Neuronal stem cell (in vitro differentiated cells): ENCODE data around the gene COL6A3.

ENCODE experiments used
- DNase-seq: peaks from one replicate; pipeline ENCODE4 v3.0.0-alpha.2; 2013; ENCODE audit warnings: low spot score
- H2AFZ ChIP-seq: one replicate; pipeline ENCODE4 v1.6.1; 2013; ENCODE audit warnings: mild to moderate bottlenecking, low read length, inconsistent platforms
- H2AK5ac ChIP-seq: 2 replicates; pipeline ENCODE4 v1.6.1; 2013; ENCODE audit warnings: low read depth, mild to moderate bottlenecking, inconsistent platforms, low read length, moderate library complexity, mixed read lengths
- H2BK120ac ChIP-seq: 2 replicates; pipeline ENCODE4 v1.6.1; 2013; ENCODE audit warnings: low read depth, mild to moderate bottlenecking, inconsistent platforms, low read length, moderate library complexity, mixed read lengths
- H2BK12ac ChIP-seq: one replicate; pipeline ENCODE4 v1.6.1; 2013; ENCODE audit warnings: low read length, inconsistent platforms
- H2BK15ac ChIP-seq: 2 replicates; pipeline ENCODE4 v1.6.1; 2013; ENCODE audit warnings: mild to moderate bottlenecking, low read length, inconsistent platforms, mixed read lengths
- H2BK5ac ChIP-seq: one replicate; pipeline ENCODE4 v1.6.1; 2013; ENCODE audit warnings: inconsistent platforms, mild to moderate bottlenecking, low read length, moderate library complexity
- H3K14ac ChIP-seq: one replicate; pipeline ENCODE4 v1.6.1; 2013; ENCODE audit warnings: low read length, inconsistent platforms
- H3K18ac ChIP-seq: 2 replicates; pipeline ENCODE4 v1.6.1; 2013; ENCODE audit warnings: low read length, inconsistent platforms
- H3K23ac ChIP-seq: 2 replicates; pipeline ENCODE4 v1.6.1; 2013; ENCODE audit warnings: low read depth, mild to moderate bottlenecking, mixed read lengths, low read length, inconsistent platforms; ENCODE audit not compliant: poor library complexity
- H3K27ac ChIP-seq: replicated peaks from 3 replicates; pipeline ENCODE4 v1.5.1; 2013; ENCODE audit warnings: low read length, inconsistent platforms
- H3K27me3 ChIP-seq, 3 experiments: 2 replicates each; pipeline ENCODE4 v1.6.1; 2013; ENCODE audit warnings: low read length in 3 of 3, mild to moderate bottlenecking in 2 of 3, inconsistent platforms in 1 of 3, low read depth in 1 of 3, mixed read lengths in 1 of 3, moderate library complexity in 1 of 3; ENCODE audit not compliant: control insufficient read depth in 3 of 3, insufficient read depth in 3 of 3
- H3K36me3 ChIP-seq, 2 donors: replicated peaks in 1 of 2; 2 replicates each; pipeline ENCODE4 v1.6.1; 2013; ENCODE audit warnings: low read length in 2 of 2; ENCODE audit not compliant: control insufficient read depth in 2 of 2, insufficient read depth in 2 of 2
- H3K4ac ChIP-seq: 2 replicates; pipeline ENCODE4 v1.6.1; 2013; ENCODE audit warnings: inconsistent platforms, mild to moderate bottlenecking, low read length, moderate library complexity
- H3K4me1 ChIP-seq, 2 donors: 1 replicate in 1 of 2; 2 replicates in 1 of 2; pipeline ENCODE4 v1.6.1; 2013; ENCODE audit warnings: low read length in 2 of 2, low read depth in 1 of 2; ENCODE audit not compliant: control insufficient read depth in 2 of 2, insufficient read depth in 1 of 2
- H3K4me2 ChIP-seq: one replicate; pipeline ENCODE4 v1.6.1; 2013; ENCODE audit warnings: mild to moderate bottlenecking, low read length, inconsistent platforms; ENCODE audit not compliant: insufficient read depth, poor library complexity, severe bottlenecking
- H3K4me3 ChIP-seq, 2 donors: 2 replicates each; pipeline ENCODE4 v1.5.1; 2013; ENCODE audit warnings: low read length in 2 of 2, mild to moderate bottlenecking in 2 of 2, inconsistent platforms in 1 of 2, moderate library complexity in 1 of 2
- H3K79me1 ChIP-seq: one replicate; pipeline ENCODE4 v1.6.1; 2013; ENCODE audit warnings: low read depth, mild to moderate bottlenecking, inconsistent platforms, low read length, moderate library complexity
- H3K9ac ChIP-seq: one replicate; pipeline ENCODE4 v1.6.1; 2013; ENCODE audit warnings: mild to moderate bottlenecking, low read depth, low read length, inconsistent platforms; ENCODE audit not compliant: poor library complexity
- H3K9me3 ChIP-seq, 2 donors: replicated peaks in 1 of 2; 2 replicates each; pipeline versions ENCODE3 to v1.6.1; 2013; ENCODE audit warnings: low read length in 2 of 2, mild to moderate bottlenecking in 2 of 2, inconsistent platforms in 1 of 2, low read depth in 1 of 2, mixed read lengths in 1 of 2, moderate library complexity in 1 of 2; ENCODE audit not compliant: control insufficient read depth in 2 of 2, insufficient read depth in 1 of 2
- H4K8ac ChIP-seq: one replicate; pipeline ENCODE4 v1.6.1; 2013; ENCODE audit warnings: low read depth, mild to moderate bottlenecking, inconsistent platforms, low read length, moderate library complexity
- H4K91ac ChIP-seq: one replicate; pipeline ENCODE4 v1.6.1; 2013; ENCODE audit warnings: low read length, low read depth, mild to moderate bottlenecking, inconsistent platforms; ENCODE audit not compliant: poor library complexity
- WGBS, 2 donors: extraction: QIAGEN DNeasy Blood & Tissue Kit; methylation state at CpG; one replicate each; pipeline ENCODE4 v1.1.7; 2013; ENCODE audit warnings: missing lambda C conversion rate in 2 of 2, mixed read lengths in 1 of 2; ENCODE audit not compliant: insufficient read length in 2 of 2, insufficient replicate concordance in 1 of 2; ENCODE audit errors: extremely low coverage in 2 of 2; 5-methylcytosine and 5-hydroxymethylcytosine counted together

COL6A3 gene

GRCh38 chr2:237397072-237397471 lies 16.9 kb downstream of the COL6A3 start:
- WGBS, 2 donors = 100% methylated on average over 1 of the region's 2 CpGs
- Histone ChIP-seq H3K4me2 (no peak overlapping the region), H2BK12ac (no peak overlapping the region)

GRCh38 chr2:237393523-237393922 lies 20.4 kb downstream of the COL6A3 start:
- Histone ChIP-seq H3K9me3 (no peaks in the 10 kb centered on the region), H2BK15ac (no peak overlapping the region), H2BK120ac (no peak overlapping the region), H3K4me2 (no peak overlapping the region), H3K4ac (no peak overlapping the region), H3K27me3 (no peaks in the 10 kb centered on the region), H3K79me1 (no peaks in the 10 kb centered on the region), H2BK5ac (no peak overlapping the region), H3K36me3 (no peaks in the 10 kb centered on the region), H2BK12ac (no peak overlapping the region), H3K18ac (no peak overlapping the region), H3K4me1 (no peaks in the 10 kb centered on the region), H2AK5ac (no peak overlapping the region), H3K4me3 (no peak overlapping the region), H4K8ac (no peak overlapping the region), H3K23ac (no peak overlapping the region), H4K91ac (no peak overlapping the region), H3K14ac (no peak overlapping the region), H2AFZ (no peak overlapping the region), H3K9ac (no peak overlapping the region), H3K27ac (no peak overlapping the region)
- no peak for DNase-seq
- no CpG with 5 or more reads among the region's 4 CpGs for WGBS, 2 donors

More at GRCh38 chr2:237397072-237397471, 16.9 kb downstream of the COL6A3 start:
- H3K4ac ChIP-seq = no peak overlapping the region
- H3K36me3 ChIP-seq = no peaks in the 10 kb centered on the region
- no peak overlapping the region for H2BK15ac ChIP-seq
- no peak overlapping the region for H3K23ac ChIP-seq
- H3K4me1 ChIP-seq = no peaks in the 10 kb centered on the region
- H3K4me3 ChIP-seq = no peak overlapping the region
- no peak overlapping the region for H2BK120ac ChIP-seq
- H3K79me1 ChIP-seq = no peaks in the 10 kb centered on the region
- no peak overlapping the region for H3K18ac ChIP-seq
- no peak overlapping the region for H2BK5ac ChIP-seq
- DNase-seq = no peak
- H2AFZ ChIP-seq = no peak overlapping the region
- no peak overlapping the region for H4K91ac ChIP-seq
- H3K9ac ChIP-seq = no peak overlapping the region
- peaks cover 0 to 2% (median 0%) of the 10 kb centered on the region in 3 experiments for H3K27me3 ChIP-seq
- H2AK5ac ChIP-seq = no peak overlapping the region
- no peak overlapping the region for H3K14ac ChIP-seq
- no peak overlapping the region for H3K27ac ChIP-seq
- no peak overlapping the region for H4K8ac ChIP-seq
- no peaks in the 10 kb centered on the region for H3K9me3 ChIP-seq

GRCh38 chr2:237392186-237392585 lies 21.8 kb downstream of the COL6A3 start:
- Histone ChIP-seq H3K23ac (no peak overlapping the region), H3K36me3 (no peaks in the 10 kb centered on the region), H3K4me3 (no peak overlapping the region), H3K9me3 (no peaks in the 10 kb centered on the region), H3K27me3 (peaks cover 0 to 3% (median 0%) of the 10 kb centered on the region in 3 experiments), H4K91ac (no peak overlapping the region), H2BK12ac (no peak overlapping the region), H3K4ac (no peak overlapping the region), H4K8ac (no peak overlapping the region), H2BK120ac (no peak overlapping the region), H3K27ac (no peak overlapping the region), H3K18ac (no peak overlapping the region), H3K4me2 (no peak overlapping the region), H3K9ac (no peak overlapping the region), H2BK15ac (no peak overlapping the region), H3K79me1 (no peaks in the 10 kb centered on the region), H2AFZ (no peak overlapping the region), H3K4me1 (no peaks in the 10 kb centered on the region), H2BK5ac (no peak overlapping the region), H3K14ac (no peak overlapping the region), H2AK5ac (no peak overlapping the region)
- no CpG with 5 or more reads among the region's 1 CpG for WGBS, 2 donors
- no peak for DNase-seq

- no peak overlapping the region for H2AFZ ChIP-seq
- no peak overlapping the region for H3K23ac ChIP-seq
- H3K27me3 ChIP-seq = peaks cover 0 to 3% (median 0%) of the 10 kb centered on the region in 3 experiments
- no peak overlapping the region for H3K14ac ChIP-seq
- no peak overlapping the region for H2AK5ac ChIP-seq
- no peak overlapping the region for H3K4ac ChIP-seq
- H3K9me3 ChIP-seq = no peaks in the 10 kb centered on the region
- no peak overlapping the region for H3K9ac ChIP-seq
- H4K91ac ChIP-seq = no peak overlapping the region
- H2BK12ac ChIP-seq = no peak overlapping the region
- H2BK5ac ChIP-seq = no peak overlapping the region
- no peak overlapping the region for H3K4me3 ChIP-seq
- no peaks in the 10 kb centered on the region for H3K4me1 ChIP-seq
- H3K27ac ChIP-seq = no peak overlapping the region
- WGBS, 2 donors = no CpG with 5 or more reads among the region's 5 CpGs
- no peak overlapping the region for H2BK15ac ChIP-seq
- no peak overlapping the region for H4K8ac ChIP-seq
- H2BK120ac ChIP-seq = no peak overlapping the region
- DNase-seq = no peak
- no peaks in the 10 kb centered on the region for H3K36me3 ChIP-seq
- no peaks in the 10 kb centered on the region for H3K79me1 ChIP-seq
- no peak overlapping the region for H3K4me2 ChIP-seq
- no peak overlapping the region for H3K18ac ChIP-seq
These were observed 22.8 kb downstream of the COL6A3 start for GRCh38 chr2:237391140-237391539.
